Stimulated activated memory B cell treated with anti-CD40 and anti-IgM and Interleukin-4, amounts not matched to agents 10 μg/mL and 1 μg/mL and 100 μg/mL, for 72 hours (primary cell): Measurements from ENCODE around the gene RPL23.

Source experiments
- ATAC-seq: fragments of 150-1000 bp; cut with Tn5 transposase; 2 replicates; pipeline ENCODE4 v1.10.0; 2021
- H3K27ac Mint-ChIP-seq: one replicate; pipeline ENCODE4 v1.8.0; 2022; ENCODE audit warnings: mild to moderate bottlenecking, mixed read lengths
- H3K27me3 Mint-ChIP-seq: one replicate; pipeline ENCODE4 v1.8.0; 2022; ENCODE audit warnings: mixed read lengths
- H3K36me3 Mint-ChIP-seq: one replicate; pipeline ENCODE4 v1.8.0; 2022; ENCODE audit warnings: mixed read lengths
- H3K4me1 Mint-ChIP-seq: one replicate; pipeline ENCODE4 v1.8.0; 2022; ENCODE audit warnings: mixed read lengths
- H3K4me3 Mint-ChIP-seq: one replicate; pipeline ENCODE4 v1.8.0; 2022; ENCODE audit warnings: mild to moderate bottlenecking, moderate library complexity, mixed read lengths
- H3K9me3 Mint-ChIP-seq: one replicate; pipeline ENCODE4 v1.8.0; 2022; ENCODE audit warnings: mixed read lengths

RPL23 gene

DNA sequence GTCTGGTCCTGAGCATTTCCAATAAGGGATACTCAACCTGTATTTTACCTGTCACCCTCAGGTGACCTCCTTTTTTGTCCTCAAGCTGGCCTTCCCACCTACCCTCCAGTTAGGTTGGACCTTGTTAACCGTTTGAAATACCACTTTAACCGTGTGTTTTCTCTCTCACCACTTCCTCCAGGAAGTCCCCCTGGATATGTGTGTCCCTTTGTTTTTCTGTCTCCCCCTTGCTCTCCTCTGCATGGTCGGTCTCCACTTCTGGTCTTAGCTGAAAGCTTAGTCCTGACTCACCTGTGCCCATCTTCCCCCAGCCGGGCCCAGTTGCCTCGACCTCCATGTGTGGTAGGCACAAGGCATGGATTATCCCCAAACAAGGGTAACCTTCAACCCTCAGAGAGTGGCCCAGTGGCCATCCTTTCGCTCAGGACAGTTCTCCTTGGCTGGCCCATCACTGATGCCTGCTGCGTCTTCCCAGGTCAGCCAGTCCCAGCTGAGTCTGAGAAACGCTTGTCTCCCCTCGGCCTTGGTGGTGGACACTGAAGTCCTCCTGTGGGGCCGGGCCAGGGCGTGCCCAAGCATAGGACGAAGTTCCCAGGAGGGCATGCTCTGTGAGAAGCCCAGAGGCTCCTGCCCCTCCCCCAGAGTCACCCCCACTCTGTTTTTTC, 36.4 kb upstream of the RPL23 start:
- no peak for ATAC-seq
- peaks cover 37% of the 10 kb centered on the region for H3K36me3 Mint-ChIP-seq
- peak overlapping the region; percentile 86 for H3K27ac Mint-ChIP-seq
- peaks cover 75% of the 10 kb centered on the region for H3K4me1 Mint-ChIP-seq
- H3K9me3 Mint-ChIP-seq, result no peaks in the 10 kb centered on the region
- no peaks in the 10 kb centered on the region for H3K27me3 Mint-ChIP-seq
- H3K4me3 Mint-ChIP-seq, result no peak overlapping the region

DNA sequence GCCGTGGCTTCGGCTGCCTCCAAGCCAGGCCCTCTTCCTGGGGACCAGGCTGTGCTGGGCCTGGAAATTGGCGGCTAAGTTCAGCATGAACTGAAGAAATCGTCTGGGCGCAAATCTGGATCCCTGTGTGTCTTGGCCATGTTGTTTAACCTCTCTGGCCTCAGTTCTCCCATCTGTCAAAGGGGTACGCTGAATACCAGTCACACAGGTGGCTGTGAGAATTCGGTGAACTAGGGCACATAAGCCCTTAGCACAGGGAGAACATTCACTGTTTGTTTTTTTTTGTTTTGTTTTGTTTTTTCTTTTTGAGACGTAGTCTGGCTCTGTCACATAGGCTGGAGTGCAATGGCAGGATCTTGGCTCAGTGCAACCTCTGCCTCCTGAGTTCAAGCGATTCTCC, 35.3 kb upstream of the RPL23 start:
- Mint-ChIP-seq H3K9me3 (no peaks in the 10 kb centered on the region), H3K4me3 (no peak overlapping the region), H3K4me1 (peaks cover 75% of the 10 kb centered on the region), H3K27ac (no peak overlapping the region), H3K36me3 (peaks cover 31% of the 10 kb centered on the region), H3K27me3 (no peaks in the 10 kb centered on the region)
- ATAC-seq, result no peak

DNA sequence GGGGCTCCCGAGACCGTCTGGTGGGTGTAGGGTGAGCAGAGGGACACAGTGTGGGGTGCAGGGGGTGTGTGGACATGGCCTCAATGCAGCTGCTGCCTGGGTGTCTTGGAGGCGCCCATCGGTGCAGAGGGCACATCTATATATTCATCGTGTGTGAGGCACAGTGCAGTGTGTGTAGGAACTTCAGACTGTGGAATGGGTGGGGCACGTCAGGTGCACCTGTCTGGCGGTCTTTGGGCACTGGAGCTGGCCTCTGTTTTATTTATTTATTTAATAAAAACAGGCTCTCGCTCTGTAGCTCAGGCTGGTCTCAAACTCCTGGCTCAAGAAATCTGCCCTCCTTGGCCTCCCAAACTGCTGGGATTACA, 33.1 kb upstream of the RPL23 start:
- no peak for ATAC-seq
- Mint-ChIP-seq H3K4me3 (no peak overlapping the region), H3K27me3 (no peaks in the 10 kb centered on the region), H3K4me1 (peaks cover 75% of the 10 kb centered on the region), H3K9me3 (no peaks in the 10 kb centered on the region), H3K27ac (peak overlapping the region; percentile 5), H3K36me3 (peaks cover 37% of the 10 kb centered on the region)

DNA sequence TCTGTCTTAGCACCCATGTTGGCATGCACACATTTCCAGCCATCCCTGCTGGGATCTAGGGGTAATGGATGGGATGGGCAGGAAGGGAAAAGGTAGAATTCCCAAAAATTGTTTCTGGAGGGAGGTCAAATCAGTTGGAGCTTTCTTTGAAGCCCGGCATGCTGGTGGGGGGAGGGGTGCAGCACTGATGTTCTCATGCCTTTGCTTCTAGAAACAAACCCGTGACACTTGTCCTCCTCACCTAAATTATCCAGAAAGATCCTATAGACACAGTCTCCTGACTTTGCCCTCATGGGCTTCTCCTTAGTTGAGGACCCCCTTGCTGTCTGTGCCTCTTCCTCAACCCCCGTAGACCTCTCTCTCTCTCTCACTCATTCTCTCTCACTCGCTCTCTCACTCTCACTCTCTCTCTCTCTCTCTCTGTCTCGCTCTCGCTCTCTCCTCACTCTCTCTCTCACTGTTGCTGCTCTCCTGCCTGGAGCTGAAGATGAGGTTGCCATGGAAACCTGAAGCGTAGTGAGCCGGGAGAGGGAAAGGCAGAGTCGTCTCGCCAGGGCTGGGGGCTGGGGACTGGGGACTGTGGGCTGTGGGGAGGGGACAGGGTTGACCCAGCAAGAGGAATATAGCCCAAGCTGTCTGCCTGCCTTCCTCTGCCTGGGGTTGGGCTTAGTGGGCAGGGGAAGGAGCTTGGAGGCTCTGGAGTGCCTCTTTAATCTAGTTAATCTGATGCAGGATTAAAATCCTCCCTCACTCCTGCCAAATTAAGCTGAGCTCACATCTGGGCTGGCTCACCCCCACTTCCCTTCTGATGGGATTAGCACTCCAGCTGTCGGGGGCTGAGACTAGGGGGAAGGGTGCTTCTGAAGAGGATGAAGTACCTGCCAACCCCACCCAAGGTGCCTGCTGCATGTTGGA, 32.5 kb upstream of the RPL23 start:
- no peaks in the 10 kb centered on the region for H3K27me3 Mint-ChIP-seq
- no peak overlapping the region for H3K4me3 Mint-ChIP-seq
- no peak for ATAC-seq
- no peaks in the 10 kb centered on the region for H3K9me3 Mint-ChIP-seq
- peaks cover 39% of the 10 kb centered on the region for H3K36me3 Mint-ChIP-seq
- peak overlapping the region; percentile 5 for H3K27ac Mint-ChIP-seq
- peaks cover 75% of the 10 kb centered on the region for H3K4me1 Mint-ChIP-seq

DNA sequence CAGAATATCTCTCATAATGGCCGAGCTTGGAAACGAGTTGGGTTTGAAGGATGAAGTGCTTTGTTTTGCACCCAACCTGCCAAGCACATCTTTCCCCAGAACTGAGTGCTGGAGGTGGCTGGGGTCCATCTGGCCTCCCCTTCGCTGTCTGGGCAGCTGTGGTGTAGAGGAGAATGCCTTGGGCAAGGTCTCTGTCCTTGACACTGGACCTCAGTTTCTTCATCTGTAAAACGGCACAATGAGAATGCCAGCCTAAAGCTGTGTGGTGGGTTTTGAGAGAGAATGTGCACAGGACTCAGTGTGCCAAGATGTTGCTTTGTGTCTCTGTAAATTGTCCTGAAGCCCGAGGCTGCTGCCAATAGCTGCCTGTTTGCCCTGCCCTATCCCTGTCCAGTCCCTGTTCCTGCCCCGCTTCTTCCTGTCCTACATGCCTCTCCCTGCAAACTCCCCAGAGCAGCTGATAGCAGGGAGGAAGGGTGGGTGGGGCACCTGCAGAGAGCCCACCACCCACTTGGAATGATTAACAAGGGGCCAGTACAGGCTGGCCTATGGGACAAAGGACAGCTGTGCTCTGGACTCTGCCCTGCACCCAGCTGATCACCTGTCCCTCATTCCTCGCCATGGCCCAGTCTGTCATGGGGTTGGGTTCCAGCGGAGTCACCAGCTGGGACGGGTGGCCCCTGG, 31.7 kb upstream of the RPL23 start:
- peak overlapping the region; percentile 5 for H3K27ac Mint-ChIP-seq
- no peaks in the 10 kb centered on the region for H3K27me3 Mint-ChIP-seq
- peaks cover 75% of the 10 kb centered on the region for H3K4me1 Mint-ChIP-seq
- no peaks in the 10 kb centered on the region for H3K9me3 Mint-ChIP-seq
- ATAC-seq, result no peak
- no peak overlapping the region for H3K4me3 Mint-ChIP-seq
- H3K36me3 Mint-ChIP-seq, result peaks cover 40% of the 10 kb centered on the region

DNA sequence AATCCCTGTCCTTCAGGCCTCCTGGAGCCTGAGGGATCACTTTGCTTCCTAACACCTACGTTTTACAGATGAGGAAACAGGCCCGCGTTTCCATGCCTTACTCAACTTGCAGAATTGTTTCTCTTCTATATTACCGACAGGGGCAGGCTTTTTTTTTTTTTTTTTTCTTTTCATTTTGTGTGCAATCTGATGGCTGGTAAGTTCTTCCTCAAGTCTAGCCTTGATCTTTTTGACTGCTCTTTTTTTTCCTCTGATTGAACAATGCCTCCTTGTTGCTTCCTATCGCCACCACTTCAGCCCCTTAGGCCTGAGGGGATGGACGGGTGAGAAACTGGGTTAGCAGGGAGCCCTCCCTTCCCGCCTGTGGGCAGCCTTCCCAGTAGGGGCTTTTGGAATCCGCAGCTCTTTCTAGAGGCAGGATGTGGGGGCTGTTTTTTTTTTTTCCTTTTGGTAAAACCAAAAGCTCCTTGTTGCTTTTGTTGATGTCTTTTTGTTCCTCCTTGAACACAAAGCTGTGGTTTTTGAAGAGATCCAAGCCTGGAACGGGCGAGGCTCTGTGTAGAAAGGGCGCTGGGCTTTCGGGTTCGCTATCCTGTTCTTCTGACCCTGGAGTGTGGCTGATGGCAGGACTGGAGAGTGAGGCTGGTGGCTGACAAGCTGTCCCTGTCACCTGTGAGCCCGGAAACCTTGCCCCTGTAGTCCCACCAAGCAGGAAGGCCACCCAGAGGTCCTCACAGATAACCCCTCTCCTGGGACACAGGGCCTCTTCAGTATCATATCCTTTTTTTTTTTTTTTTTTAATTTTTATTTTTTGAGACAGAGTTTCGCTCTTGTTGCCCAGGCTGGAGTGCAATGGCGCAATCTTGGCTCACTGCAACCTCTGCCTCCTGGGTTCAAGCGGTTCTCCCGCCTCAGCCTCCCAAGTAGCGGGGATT, 30.3 kb upstream of the RPL23 start:
- H3K9me3 Mint-ChIP-seq, result no peaks in the 10 kb centered on the region
- peak overlapping the region; percentile 57 for H3K4me3 Mint-ChIP-seq
- H3K27me3 Mint-ChIP-seq, result no peaks in the 10 kb centered on the region
- peaks cover 80% of the 10 kb centered on the region for H3K4me1 Mint-ChIP-seq
- H3K36me3 Mint-ChIP-seq, result peaks cover 44% of the 10 kb centered on the region
- ATAC-seq, result peak; percentile 71
- peak overlapping the region; percentile 79 for H3K27ac Mint-ChIP-seq

DNA sequence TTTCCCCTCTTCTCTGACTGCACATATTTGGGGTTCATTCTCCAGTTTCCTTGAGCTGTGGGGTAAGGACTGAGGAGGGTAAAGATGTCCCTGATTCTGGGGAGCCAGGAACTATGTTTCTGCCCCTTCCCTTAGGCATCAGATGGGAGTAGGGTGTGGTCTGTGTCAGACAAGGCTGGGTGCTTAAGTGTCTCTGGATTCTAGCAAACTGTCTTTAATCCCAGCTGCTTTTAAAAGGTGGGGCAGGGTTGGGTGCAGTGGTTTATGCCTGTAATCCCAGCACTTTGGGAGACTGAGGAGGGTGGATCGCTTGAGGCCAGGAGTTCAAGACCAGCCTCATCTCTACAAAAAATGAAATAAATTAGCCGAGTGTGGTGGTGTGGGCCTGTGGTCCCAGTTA, 29.3 kb upstream of the RPL23 start:
- Mint-ChIP-seq H3K4me1 (peaks cover 88% of the 10 kb centered on the region), H3K4me3 (no peak overlapping the region)

DNA sequence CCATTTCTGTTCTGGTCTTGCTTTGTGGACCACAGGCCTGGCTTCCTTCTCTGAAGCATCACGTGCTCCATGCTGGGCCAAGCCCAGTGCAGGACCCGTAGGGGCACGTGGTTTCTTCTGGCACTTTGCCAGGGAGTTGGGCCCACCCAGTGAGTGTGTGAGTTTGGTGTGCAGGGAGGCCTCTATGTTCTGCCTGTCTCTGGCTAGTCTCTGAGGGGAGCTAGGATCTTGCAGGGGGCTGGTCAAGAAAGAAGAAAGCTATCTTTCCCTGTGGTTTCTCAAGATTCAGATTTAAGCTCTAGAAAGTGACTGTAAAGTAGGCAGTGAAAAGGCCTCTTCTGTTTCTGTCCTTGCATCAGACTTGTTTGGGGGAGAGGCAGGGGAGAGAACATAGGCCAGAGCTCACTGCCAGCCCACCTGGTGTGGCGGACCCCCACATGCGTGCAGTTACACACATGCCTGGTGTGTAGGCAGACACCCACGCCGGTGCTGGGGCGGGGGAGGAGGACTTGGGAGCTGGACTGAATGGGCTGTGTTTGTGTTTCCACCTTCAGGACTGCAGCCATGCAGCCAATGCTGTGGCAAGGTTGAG, 28.2 kb upstream of the RPL23 start:
- no peak for ATAC-seq
- Mint-ChIP-seq H3K27me3 (no peaks in the 10 kb centered on the region), H3K27ac (peak overlapping the region; percentile 79), H3K36me3 (peaks cover 49% of the 10 kb centered on the region), H3K4me3 (no peak overlapping the region), H3K4me1 (peaks cover 90% of the 10 kb centered on the region), H3K9me3 (no peaks in the 10 kb centered on the region)

More for the DNA sequence above, 29.3 kb upstream of the RPL23 start:
- H3K27me3 Mint-ChIP-seq, result no peaks in the 10 kb centered on the region
- no peak for ATAC-seq
- peaks cover 44% of the 10 kb centered on the region for H3K36me3 Mint-ChIP-seq
- peak overlapping the region; percentile 79 for H3K27ac Mint-ChIP-seq
- H3K9me3 Mint-ChIP-seq, result no peaks in the 10 kb centered on the region

DNA sequence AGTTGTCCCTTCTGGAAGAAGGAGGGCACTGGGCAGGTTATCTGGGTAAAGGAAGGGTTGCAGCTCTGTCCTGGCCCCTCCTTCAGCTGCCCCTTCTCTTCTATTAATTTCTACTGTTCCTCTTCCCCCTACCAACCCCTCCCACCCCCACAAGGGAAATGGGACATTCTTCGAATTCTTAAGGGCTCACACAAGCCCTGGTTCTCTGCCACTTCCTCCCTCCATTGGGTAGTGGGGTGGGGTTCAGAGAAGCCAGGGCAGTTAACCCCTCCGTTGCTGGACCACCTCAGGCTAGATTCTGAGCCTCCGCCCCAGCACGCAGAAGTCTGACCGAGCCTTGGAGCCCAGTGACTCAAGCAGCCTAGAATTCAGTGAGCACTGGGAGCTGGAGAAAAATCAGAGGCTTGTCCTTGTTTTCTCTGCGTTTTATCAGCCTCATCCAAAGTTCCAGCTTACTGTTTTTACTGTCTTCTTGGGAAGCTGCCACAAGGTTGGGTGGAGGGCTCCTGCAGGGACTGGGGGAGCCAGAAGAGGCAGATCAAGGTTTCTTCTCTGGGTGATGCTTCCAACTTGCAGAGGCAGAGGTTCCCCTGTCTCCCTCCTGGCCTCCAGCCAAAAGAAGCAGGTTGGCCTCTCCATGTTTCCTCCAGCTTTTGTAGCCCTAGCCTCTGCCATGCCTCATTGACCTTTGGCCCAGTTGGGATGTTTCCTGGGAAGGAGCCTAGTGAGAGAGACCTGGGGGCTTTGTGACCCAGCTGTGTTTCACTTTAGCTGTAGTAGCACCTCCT, 26.6 kb upstream of the RPL23 start:
- Mint-ChIP-seq H3K36me3 (peaks cover 54% of the 10 kb centered on the region), H3K4me3 (no peak overlapping the region), H3K4me1 (peaks cover 90% of the 10 kb centered on the region), H3K27me3 (no peaks in the 10 kb centered on the region), H3K9me3 (no peaks in the 10 kb centered on the region), H3K27ac (peak overlapping the region; percentile 49)
- ATAC-seq, result no peak

DNA sequence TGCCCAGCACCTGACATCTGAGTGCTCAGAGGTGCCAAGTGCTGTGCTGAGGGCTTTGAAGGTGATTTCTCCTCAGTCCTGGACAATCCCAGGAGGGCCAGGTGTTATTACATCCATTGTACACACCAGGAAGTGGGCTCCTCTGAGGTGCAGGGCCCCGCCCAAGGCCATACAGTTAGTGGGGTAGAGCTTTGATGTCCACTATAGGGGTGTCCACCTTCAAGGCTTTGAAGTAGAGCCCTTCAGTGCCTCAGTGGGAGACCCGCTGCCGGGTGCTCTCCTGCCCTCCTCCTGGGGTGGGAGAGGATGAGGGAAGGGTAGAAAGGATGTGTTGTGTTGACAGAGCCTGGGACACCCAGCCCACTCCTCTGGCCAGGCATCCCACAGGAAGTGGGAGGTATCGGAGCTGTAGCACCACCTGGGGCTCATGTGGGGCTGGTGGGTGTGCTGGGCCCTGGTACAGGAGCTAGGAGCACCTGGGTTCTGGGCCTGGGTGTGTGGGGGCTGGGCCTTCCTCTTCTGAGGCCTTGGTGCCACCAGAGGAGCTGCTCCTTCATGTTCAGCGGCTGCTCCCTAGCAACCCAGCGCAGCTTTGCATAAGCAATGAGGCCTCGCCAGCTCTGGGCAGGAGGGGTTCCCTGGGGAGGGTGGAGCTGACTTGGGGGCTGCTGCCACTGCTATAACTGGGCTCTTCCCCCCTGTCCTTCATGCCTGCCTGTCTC, 23.8 kb upstream of the RPL23 start:
- H3K9me3 Mint-ChIP-seq, result no peaks in the 10 kb centered on the region
- peaks cover 35% of the 10 kb centered on the region for H3K36me3 Mint-ChIP-seq
- peak; percentile 90 for ATAC-seq
- H3K27me3 Mint-ChIP-seq, result no peaks in the 10 kb centered on the region
- H3K27ac Mint-ChIP-seq, result peak overlapping the region; percentile 87
- H3K4me1 Mint-ChIP-seq, result peaks cover 95% of the 10 kb centered on the region
- peak overlapping the region; percentile 67 for H3K4me3 Mint-ChIP-seq

DNA sequence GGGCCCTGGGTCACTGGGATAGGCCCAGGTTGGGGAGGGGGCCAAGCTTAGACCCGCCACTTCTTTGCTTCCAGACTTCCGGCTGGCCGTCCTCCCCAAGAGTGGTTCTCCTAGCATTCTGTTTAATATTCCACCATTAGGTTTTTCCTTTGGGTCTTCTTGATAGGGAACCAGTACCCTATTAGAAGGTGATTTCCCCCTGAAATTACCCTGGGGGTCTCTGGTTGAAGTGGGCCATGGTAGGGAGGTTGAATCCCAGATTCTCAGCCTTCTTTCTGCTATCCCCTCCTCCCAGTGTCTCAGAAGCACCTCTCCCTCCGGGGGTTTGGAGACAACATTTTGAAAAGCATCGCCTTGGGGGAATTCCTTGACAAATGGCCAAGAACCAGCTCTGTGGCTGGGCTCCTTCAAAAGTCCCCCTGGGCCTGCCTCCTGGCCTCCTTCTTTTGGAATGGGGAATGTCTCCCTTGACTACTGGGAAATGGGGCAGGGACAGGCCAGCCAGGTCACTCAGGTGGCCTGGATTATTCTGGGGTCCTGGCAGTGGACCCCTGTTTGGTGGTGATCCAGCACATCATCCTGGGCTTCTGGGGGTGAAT, 22.1 kb upstream of the RPL23 start:
- no peaks in the 10 kb centered on the region for H3K9me3 Mint-ChIP-seq
- H3K4me3 Mint-ChIP-seq, result no peak overlapping the region
- H3K27ac Mint-ChIP-seq, result peak overlapping the region; percentile 87
- peaks cover 28% of the 10 kb centered on the region for H3K36me3 Mint-ChIP-seq
- no peaks in the 10 kb centered on the region for H3K27me3 Mint-ChIP-seq
- H3K4me1 Mint-ChIP-seq, result peaks cover 93% of the 10 kb centered on the region
- no peak for ATAC-seq

DNA sequence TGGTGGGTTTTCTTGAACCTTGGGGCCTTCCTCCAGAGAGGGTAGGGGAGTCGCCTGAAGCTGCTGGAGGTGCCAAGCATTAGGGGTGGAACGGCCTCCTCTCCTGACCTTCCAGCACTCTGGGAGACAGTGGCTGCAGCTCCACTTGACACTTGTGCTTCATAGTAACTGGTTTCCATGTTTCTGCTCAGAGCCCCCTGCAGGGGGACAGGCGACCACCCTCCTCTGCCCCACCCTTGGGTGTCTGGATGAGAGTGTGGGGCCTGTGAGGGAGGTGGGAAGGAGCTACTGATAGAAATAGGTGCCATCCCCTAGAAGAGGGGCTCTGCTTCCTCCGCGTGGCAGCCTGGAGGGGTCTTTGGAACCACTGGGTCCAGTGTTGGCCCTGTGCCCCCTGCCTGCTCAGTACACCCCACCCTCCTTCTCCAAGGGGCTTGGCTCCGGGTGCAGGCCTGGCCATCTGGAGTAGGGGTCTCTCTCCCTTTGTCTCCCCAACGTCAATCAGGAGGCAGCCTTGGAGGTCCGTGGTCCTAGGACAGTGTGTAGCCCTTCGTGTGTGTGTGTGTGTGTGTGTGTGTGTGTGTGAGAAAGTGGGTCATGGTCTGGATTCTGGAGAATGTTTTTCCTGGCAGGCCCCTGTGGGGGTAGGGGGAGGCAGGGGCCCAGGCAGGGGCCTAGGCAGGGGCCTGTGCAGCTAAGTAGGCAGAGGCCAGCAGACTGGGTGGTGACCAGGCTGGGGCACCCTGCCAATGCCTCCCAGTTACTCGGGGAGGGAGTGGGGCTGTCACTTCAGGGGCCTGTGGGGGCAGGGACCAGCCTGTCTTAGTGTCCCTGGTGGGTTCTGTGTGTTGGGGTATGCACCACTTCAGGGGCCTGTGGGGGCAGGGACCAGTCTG, 21.2 kb upstream of the RPL23 start:
- peaks cover 21% of the 10 kb centered on the region for H3K36me3 Mint-ChIP-seq
- peaks cover 85% of the 10 kb centered on the region for H3K4me1 Mint-ChIP-seq
- ATAC-seq, result no peak
- H3K27me3 Mint-ChIP-seq, result no peaks in the 10 kb centered on the region
- no peak overlapping the region for H3K4me3 Mint-ChIP-seq
- H3K27ac Mint-ChIP-seq, result peak overlapping the region; percentile 87
- no peaks in the 10 kb centered on the region for H3K9me3 Mint-ChIP-seq
